ENCODE measurements around the gene UGDH.
"Not testable (repeated sequence)": the region's sequence is repeated elsewhere in the genome, so short reads cannot be mapped to it uniquely, and the experiment has no call there.

The UGDH gene

GRCh38 chr4:39458161-39458504 is 69.1 kb downstream of the UGDH start:
- H3K27me3 Mint-ChIP-seq, ATAC-seq: not testable (repeated sequence)
- peak overlapping the region; percentile 99 for H3K4me3 Mint-ChIP-seq

GRCh38 chr4:39456946-39457763 is 70.1 kb downstream of the UGDH start:
- peaks cover 71% of the 10 kb centered on the region for H3K4me1 Mint-ChIP-seq
- DNase-seq, result no peak
- no peaks in the 10 kb centered on the region for H3K9me3 Mint-ChIP-seq
- peak overlapping the region; percentile 99 for H3K4me3 Mint-ChIP-seq
- H3K27me3 Mint-ChIP-seq, result peaks cover 4% of the 10 kb centered on the region
- H3K27ac Mint-ChIP-seq, result peak overlapping the region; percentile 99
- ATAC-seq, result no peak
- peaks cover 83% of the 10 kb centered on the region for H3K36me3 Mint-ChIP-seq (ENCODE audit: low read depth)

More at GRCh38 chr4:39458161-39458504, 69.1 kb downstream of the UGDH start:
- Mint-ChIP-seq H3K4me1 (peaks cover 67% of the 10 kb centered on the region), H3K27ac (peak overlapping the region; percentile 99), H3K36me3 (ENCODE audit: low read depth) (peaks cover 73% of the 10 kb centered on the region)
- DNase-seq, H3K9me3 Mint-ChIP-seq: not testable (repeated sequence)

GRCh38 chr4:39455486-39455885 is 71.8 kb downstream of the UGDH start:
- no peak for DNase-seq
- Mint-ChIP-seq H3K27ac (peak overlapping the region; percentile 76), H3K36me3 (ENCODE audit: low read depth) (peaks cover 90% of the 10 kb centered on the region), H3K4me3 (peak overlapping the region; percentile 99), H3K4me1 (peaks cover 72% of the 10 kb centered on the region), H3K27me3 (peaks cover 4% of the 10 kb centered on the region), H3K9me3 (no peaks in the 10 kb centered on the region)
- ATAC-seq, result no peak

- peak overlapping the region; percentile 67 for H3K4me3 Mint-ChIP-seq
- peak overlapping the region; percentile 62 for H3K27ac Mint-ChIP-seq
- DNase-seq (no peak), ATAC-seq (no peak)
- H3K9me3 Mint-ChIP-seq, result no peaks in the 10 kb centered on the region
- peaks cover 91% of the 10 kb centered on the region for H3K36me3 Mint-ChIP-seq (ENCODE audit: low read depth)
- H3K4me1 Mint-ChIP-seq, result peaks cover 63% of the 10 kb centered on the region
- H3K27me3 Mint-ChIP-seq, result peaks cover 2% of the 10 kb centered on the region
Measured at GRCh38 chr4:39453738-39454137, 73.5 kb downstream of the UGDH start.

GRCh38 chr4:39452860-39453587 is 74.2 kb downstream of the UGDH start:
- H3K27ac Mint-ChIP-seq, result peak overlapping the region; percentile 62
- H3K27me3 Mint-ChIP-seq, result no peaks in the 10 kb centered on the region
- H3K4me3 Mint-ChIP-seq, result peak overlapping the region; percentile 13
- peaks cover 60% of the 10 kb centered on the region for H3K4me1 Mint-ChIP-seq
- DNase-seq (no peak), ATAC-seq (no peak)
- H3K9me3 Mint-ChIP-seq, result no peaks in the 10 kb centered on the region
- peaks cover 91% of the 10 kb centered on the region for H3K36me3 Mint-ChIP-seq (ENCODE audit: low read depth)

GRCh38 chr4:39452153-39452859 is 74.9 kb downstream of the UGDH start:
- Mint-ChIP-seq H3K36me3 (ENCODE audit: low read depth) (peaks cover 84% of the 10 kb centered on the region), H3K9me3 (no peaks in the 10 kb centered on the region), H3K4me1 (peaks cover 63% of the 10 kb centered on the region)

GRCh38 chr4:39451423-39452023 is 75.7 kb downstream of the UGDH start:
- H3K4me1 Mint-ChIP-seq, result peaks cover 59% of the 10 kb centered on the region
- H3K36me3 Mint-ChIP-seq (ENCODE audit: low read depth), result peaks cover 76% of the 10 kb centered on the region
- ATAC-seq (no peak), DNase-seq (no peak)
- H3K27me3 Mint-ChIP-seq, result no peaks in the 10 kb centered on the region
- peak overlapping the region; percentile 1 for H3K27ac Mint-ChIP-seq
- peak overlapping the region; percentile 5 for H3K4me3 Mint-ChIP-seq
- no peaks in the 10 kb centered on the region for H3K9me3 Mint-ChIP-seq

More at GRCh38 chr4:39452153-39452859, 74.9 kb downstream of the UGDH start:
- Mint-ChIP-seq H3K27me3 (no peaks in the 10 kb centered on the region), H3K27ac (peak overlapping the region; percentile 1), H3K4me3 (peak overlapping the region; percentile 5)
- ATAC-seq, result no peak
- DNase-seq, result no peak

GRCh38 chr4:39450618-39451017 is 76.6 kb downstream of the UGDH start:
- DNase-seq (no peak), ATAC-seq (no peak)
- Mint-ChIP-seq H3K27ac (peak overlapping the region; percentile 65), H3K27me3 (no peaks in the 10 kb centered on the region), H3K4me1 (peaks cover 50% of the 10 kb centered on the region), H3K36me3 (ENCODE audit: low read depth) (peaks cover 67% of the 10 kb centered on the region), H3K9me3 (no peaks in the 10 kb centered on the region), H3K4me3 (no peak overlapping the region)
